HG03342 (cell line): ENCODE data around the gene ACOT7.

Experiments used
- ATAC-seq: cut with Tn5 transposase; IDR thresholded peaks from one replicate; pipeline ENCODE4 v1.9.1; 2021; ENCODE audit warnings: mild to moderate bottlenecking, moderate library complexity; ENCODE audit not compliant: unreplicated experiment

The ACOT7 gene

DNA sequence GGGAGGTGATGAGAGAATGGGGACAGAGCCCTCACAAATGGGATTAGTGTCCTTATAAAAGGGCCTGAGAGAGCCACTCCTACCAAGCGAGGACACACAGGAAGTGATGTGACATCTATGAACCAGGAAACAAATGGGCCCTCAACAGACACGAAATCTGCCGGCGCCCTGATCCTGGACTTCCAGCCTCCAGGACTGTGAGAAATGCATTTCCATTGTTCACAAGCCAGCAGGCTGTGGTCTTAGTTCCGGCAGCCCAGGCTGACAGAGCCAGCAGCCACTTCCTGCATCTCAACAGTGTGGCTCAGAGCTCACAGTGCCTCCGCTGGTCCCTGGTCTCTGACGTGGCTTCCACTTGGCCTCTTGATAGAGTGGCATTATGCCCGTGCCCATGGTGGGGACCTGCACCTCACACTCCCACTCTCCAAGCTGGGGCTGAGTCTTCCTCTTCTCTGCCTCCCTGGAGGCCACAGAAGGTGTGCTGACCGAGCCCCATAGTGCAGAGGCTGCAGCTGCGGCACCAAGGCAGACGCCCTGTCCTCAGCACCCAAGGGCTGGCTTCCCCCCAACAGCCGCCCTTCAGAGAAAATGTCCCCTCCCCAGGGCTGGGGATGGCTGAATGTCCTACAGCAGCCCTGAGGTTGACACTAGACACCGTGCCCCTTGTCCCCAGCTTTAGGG is 44.9 kb downstream of the ACOT7 start:
- no peak for ATAC-seq

DNA sequence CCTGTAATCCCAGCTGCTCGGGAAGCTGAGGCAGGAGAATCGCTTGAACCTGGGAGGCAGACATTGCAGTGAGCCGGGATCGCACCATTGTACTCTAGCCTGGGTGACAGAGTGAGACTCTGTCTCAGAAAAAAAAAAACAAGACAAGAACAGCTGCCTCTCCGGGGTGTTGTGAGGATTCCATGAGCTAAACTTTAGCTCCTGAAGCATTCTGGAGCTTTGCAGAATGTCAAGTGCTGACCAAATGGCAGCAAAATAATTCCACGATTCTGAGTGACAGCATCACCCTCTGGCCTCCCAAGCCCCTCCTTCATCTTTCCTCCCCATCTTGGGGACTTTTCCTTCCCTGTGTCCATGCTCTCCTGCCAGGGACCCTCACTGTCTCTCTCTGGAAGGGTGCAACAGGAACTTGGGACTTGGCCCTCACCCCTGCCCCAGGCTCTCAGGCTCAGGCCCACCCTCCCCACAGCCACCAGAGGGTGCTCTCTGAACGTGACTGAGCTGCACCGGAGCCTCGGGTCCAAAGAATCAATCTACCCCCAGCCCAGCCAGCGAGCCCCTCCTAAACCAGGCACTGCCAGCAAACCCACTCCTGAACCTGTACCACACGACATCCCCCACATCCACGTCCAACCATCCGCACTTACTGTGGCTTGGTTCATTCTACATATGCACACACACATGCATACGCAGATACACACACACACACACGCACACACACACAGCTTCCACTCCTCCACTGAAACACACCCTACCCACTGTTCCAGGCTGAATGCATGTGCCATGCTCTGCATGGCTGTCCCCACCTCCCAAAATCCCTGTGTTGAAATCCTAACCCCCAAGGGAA is 45.7 kb downstream of the ACOT7 start:
- ATAC-seq = no peak

DNA sequence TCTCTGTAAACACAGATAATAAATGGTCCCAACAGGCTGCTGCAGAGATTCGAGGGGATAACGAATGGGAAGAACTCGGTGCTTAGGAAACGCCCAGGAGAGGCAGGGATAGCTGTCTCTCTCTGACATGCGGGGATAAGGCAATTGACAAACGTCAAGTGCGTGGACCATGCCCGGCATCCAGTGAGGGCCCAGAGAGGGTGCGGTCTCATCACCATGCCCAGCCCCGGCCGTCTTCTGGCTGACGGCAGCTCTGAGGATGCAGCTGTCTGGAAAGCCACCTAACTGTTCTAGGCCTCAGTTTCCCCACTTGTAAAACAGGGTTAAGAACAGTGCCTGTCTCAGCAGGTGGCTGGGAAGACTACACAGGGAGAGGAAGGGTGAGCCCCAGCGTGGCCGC is 48.1 kb downstream of the ACOT7 start:
- ATAC-seq = no peak

DNA sequence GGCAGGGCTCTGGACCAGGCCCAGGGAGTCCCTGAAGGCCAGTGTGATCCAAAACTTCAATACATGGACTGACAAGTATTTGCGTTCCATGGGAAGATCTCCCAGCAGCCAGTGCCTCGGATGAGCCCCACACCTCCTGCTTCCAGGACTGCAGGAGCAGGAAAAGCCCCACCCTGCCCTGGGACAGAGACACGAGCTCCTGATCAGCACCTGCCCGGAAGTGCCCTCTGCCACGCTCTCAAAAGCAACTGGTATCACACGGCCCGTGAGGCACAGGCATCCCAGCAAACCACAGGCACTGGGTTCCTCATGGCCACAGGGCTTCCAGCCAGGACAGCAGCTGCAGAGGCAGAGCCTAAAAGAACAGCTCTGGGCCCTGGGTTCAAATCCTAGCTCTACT is 48.6 kb downstream of the ACOT7 start:
- no peak for ATAC-seq

DNA sequence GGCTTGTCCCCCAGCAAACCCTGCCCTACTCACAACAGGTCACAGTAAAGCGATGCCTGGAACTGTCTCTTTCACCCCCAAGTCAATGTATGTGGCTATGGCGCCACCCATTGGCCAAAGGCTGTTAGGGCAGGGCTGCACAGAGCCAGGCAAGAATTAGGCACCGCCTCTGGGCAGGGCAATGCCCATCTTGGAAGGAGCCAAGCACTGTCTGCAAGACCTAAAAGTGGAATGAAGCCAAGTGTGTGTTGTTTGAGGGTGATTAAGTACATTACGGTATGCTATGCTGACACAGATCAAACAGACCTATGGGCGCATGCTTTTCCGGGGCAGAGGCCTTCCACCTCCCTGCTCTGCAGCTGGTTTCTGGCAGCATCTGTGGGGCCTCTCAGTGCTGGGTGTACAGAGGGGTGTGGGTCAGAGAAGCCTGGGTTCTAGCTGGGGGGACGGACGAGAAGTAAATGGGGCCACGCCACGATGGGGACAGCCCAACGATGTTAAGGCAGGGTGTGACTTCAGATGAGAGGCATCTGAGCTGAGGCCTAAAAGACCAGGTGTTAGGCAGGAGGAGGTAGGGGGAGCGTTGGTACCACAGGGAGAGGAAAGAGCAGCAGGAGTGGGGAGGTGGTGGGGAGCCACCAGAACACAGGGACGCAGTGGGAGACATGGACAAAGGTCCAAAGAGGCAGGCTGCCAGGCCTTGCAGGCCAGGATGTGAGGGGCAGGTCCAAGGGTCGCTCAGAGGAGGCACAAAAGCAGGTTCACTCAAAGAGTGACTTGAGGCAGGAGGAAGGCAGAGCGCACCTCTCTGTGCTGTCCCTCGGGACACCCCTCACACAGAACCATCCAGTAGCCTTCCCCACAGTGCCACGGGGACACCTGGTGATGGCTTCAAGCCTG is 49.8 kb downstream of the ACOT7 start:
- no peak for ATAC-seq

DNA sequence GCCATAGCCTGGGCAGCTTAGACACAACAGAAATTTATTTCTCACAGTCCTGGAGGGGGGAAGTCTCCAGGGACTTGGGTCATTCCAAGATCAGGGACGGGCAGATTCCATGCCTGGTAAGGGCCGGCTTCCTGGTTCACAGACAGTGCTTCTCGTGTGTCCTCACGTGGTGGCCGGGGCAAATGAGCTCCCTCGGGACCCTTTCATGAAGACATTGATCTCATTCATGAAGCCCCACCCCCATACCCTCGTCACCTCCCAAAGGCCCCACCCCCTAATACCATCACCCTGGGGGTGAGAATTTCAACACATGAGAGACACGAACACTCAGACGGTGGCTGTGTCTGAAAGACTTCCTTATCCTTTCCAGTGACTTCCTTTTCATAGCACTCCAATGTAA is 51.5 kb downstream of the ACOT7 start:
- ATAC-seq = no peak

DNA sequence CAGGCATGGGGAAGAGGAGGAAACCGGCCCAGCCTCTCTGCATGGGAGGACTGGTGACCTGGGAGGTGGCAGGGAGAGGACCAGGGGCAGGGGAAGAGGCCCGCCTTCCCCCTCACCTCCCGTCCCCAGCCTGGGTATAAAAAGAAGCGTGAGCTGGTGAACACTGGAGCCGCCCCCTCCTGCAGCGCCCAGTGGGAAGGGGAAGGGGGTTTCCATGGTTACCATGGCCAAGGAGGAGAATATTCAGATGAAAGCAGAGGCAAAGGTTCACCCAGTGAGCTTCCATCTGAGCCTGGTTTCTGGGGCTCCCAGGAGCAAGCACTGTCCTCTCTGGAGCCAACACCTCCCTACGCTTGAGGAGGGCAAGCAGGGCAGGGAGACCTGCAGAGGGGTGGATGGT is 54.9 kb downstream of the ACOT7 start:
- no peak for ATAC-seq

DNA sequence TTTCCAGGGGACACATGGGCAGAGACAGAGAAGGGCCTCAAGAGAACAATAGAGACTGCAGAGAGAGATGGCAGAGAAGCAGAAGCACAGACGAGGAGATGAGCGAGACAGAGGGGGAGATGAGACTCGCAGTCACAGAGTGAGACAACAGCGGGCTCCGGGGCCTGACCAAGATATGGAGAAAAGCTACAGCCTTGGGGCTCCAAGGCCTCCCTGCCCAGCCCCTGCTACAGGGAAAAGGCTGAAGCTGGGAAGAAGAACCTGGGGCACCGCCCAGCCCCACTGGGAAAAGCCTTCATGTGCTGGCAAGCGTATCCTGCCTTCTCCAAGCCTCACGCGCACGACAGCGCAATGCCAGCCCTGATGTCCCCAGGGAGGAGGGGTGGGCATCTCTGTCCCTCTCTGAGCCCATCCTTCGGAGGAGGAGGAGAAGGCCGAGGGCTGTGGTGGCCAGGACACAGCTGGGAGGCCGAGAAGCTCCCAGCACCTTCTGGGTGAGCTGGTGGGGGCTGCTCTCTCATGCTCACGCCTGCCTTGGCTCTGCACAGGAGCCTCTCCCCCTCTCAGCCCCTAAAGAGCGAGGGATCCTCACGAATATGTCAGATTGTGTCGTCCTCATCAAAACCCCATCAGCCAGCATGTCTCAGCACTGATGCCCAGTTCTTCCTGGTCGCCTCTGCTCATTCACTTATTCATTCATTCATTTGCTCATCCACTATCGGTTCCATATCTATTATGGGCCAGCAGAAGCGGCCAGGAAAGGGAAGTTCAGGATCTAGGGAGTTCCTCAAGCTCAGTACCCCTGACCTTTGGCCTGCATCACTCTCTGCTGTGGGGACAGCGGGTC is 56.6 kb downstream of the ACOT7 start:
- ATAC-seq = no peak

DNA sequence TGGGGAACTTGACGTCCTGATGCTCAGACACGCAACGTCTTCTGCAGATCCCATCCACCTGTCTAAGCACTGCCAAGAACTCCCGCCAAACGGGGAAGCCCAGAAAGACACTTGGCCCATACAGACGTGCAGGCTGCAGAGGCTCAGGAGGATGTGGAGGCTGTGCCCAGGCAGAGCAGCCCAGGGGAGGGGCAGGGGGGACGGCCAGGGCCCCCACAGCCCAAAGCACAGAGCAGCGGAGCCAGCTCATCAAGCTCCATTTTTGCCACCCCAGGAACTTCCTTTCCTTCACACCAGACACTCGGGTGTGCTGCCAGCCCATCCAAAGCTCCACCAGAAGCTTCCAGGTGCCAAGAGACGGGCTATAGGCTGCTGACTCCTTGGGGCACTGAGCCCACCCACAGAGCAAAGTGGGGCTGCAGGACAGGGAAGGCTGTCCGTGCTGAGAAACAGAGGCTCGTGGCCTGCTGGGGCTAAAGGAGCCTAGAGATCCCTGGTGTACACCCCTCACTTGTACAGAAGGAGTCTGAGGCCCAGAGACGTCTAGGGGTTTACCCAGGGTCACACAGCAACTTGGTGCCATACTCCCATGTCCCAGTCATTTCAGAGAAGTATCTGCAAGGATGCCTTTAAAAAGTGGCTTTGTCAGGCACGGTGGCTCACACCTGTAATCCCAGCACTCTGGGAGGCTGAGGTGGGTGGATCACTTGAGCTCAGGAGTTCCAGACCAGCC is 59.1 kb downstream of the ACOT7 start:
- no peak for ATAC-seq

DNA sequence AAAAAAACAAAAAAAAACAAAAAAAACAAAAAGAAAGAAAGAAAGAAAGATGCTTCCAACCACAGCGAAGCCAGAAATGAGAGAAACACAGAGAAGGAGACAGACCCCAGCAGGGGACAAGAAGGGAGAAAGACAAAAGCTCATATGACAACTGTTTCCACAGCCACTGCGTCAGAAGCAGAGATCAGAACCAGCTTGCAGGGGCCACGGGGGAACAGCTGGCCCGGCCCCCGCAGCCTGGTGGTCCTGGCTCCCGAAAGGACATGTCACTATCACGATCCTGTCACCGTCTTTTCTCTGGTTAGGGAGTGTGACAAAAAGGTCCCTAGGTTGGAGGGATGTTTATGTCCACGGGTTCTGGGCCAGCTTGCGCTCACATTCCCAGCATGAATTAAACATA is 60.7 kb downstream of the ACOT7 start:
- no peak for ATAC-seq

DNA sequence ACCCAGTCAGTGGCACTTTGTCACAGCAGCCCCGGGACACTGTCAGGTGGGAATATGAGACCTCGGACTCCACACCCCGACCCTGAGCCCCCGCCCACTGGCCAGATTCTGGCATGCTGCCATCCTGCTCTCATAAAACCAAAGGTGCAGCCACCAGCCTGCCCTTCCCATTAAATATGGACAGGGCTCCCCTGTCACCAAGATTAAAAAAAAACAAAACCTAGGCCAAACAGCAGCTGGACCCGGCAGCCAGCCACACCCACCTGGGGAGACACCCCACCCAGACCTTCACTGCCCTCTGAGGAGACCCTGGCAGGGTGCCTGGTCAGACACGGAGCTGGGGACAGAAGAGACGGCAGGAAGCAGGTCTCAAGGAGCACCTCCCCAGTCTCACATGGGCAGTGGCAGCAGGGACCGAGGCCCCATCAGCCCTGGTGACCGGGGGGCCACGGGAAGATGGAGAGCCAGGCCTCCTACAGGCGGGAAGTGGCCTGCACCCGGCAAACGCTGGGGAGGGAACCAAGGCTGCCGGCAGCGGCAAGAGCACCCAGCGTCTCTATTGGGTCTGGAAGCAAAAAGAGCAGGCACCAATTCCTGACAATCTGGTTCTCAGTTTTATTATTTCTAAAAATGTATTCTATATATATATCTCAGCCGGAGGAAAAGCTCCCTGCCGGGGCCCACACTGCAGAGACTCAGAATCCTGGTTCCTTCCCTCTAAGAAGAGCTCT is 61.9 kb downstream of the ACOT7 start:
- no peak for ATAC-seq

DNA sequence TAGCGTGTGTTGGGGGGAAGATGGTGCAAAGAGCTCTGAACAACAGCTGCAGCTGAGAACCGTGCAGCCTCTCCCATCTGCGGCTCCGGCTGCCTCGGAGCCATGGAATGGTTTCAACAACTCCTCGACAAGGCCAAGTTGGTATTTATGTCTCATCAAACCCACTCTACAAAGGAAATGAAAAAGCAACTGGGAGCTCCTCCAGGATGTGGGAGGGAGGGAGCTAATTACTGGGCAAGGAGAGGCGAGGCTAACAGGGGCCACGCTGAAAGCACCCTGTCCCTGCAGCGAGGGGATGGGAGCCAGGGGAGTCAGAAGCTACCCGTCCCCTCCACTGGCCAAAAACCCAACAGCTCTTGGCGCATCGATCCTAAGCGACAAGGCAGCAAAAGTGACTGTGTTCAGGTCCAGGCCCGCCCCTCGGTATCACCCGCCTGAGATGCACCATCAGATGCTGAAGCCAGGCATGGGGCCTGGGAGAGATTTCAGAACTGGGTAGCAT is 63.1 kb downstream of the ACOT7 start:
- ATAC-seq = no peak

DNA sequence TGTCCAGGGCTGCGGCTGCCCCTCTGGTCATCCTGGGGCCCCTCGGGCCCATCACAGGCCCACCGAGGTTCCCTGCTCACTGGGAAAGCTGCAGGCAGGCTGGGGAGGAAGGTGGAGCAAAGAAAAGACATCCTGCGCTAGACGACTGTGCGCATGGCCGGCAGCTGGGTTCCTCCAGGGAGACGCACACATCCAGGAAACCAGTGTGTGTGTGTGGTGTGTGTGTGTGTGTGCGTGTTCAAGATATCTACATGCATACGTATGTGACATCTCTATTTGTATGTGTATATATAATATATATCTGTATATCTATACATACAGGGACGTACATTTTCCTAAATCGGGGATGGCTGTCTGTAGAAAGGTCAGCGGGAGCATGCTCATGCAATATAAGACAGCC is 63.7 kb downstream of the ACOT7 start:
- ATAC-seq = no peak

DNA sequence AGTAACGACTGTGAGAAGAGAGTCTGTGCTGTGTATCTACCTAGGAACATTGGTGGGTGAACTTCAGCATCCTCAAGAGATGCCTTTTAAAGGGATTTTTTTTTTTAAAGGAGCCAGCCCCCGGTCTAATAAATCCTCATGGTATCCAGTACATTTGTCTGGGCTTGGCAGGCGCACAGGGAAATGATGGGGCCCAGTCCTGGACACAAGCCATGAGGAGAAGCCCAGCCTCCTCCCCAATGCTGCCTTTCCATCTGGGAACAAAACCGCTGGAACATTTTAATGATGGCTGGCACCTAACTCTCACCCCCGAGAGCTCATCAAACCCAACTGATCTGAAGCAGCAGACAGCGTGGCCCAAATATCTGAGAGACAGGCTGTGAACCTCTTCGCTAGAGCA is 64.2 kb downstream of the ACOT7 start:
- no peak for ATAC-seq

DNA sequence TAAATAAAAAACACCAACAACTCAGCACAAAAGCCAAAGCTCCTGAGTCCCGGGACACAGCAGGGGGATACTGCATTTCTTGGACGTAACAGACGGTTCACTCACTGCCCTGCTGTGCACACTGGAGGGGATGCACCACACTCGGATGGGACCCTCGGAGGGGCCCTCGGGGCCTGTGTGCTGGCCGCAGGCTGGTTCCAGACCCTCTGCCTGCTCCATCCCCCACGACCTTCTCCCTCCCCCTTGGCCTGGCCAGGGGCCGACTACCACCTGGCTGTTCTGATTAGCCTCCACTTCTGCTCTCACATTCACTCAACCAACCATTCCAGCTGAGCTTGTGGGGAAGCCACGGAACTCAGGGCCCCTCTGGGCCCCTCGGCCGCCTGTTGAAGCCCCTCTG is 64.9 kb downstream of the ACOT7 start:
- ATAC-seq = no peak

DNA sequence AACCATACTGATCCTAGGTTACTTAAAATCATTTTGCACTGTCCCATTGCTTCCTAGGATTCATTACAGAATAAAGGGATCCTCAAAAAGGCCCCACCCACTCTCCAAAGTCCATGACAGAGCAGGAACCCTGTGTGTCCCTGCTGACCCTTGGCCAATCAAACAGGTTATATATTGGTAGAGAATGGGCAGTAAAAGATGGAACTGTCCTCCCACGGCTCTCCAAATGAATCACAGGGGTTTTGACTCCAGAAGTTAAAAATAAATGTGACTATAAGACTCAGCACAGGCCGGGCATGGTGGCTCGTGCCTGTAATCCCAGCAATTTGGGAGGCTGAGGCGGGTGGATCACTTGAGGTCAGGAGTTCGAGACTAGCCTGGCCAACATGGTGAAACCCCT is 65.5 kb downstream of the ACOT7 start:
- no peak for ATAC-seq

DNA sequence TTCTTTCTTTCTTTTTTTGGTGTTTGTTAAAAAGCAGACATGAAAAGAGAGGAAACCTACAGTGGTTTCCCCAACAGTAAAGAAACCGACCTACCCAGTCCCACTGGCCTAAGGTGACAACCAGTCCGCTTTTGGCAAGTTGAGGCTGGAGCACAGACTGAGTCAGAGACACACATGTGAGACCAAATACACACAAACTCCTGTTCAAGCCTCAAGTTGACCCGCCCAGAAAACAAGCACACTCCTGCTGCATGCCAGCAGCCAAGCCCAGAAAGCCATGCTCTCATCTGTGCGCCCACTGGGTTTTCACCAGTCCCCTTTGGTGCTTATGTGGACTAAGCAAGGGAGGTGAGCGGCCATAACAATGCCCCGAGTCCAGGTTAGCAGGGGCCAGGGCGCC is 68.1 kb downstream of the ACOT7 start:
- no peak for ATAC-seq

DNA sequence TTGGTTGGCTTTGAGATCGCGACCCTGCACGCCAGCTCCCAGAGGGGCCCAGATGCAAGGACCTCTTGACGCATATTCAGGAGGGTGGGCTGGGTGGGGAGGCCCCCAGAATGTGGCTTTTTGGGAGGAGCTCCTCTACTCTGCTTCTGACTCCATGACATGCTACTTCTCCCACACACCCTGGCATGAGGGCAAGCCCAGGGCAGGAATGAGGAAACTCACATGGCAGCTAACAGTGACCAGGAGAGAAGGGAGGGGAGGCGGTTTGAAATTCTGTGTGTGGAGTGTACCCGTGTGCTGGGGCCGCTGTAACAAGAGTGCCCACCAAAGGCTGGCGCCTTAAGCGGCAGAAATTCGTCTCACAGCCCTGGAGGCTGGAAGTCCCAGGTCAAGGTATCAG is 71.4 kb downstream of the ACOT7 start:
- ATAC-seq = no peak

DNA sequence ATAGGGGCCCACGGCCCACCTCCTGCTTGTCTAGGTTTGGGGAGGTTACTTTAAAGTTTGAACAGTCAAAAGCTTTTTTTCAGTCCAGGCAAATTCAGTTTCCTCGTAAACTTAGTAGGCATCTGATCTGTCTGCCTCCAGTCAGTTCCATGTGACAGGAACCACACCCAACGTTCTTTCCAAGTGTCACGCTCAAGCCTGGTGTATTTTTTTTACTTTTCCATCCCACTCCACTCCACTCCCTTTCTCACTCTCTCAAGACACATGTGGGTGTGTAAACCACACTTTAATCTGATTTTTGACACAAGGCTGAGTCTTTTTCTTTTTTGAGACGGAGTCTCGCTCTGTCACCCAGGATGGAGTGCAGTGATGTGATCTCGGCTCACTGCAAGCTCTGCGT is 72.4 kb downstream of the ACOT7 start:
- no peak for ATAC-seq
